ENCODE measurements around the gene CPNE8. TPM values are rescaled to one million over a fixed set of nuclear protein-coding genes. Genes with fewer than 3 reads are reported as not detected.

Gene CPNE8
- total and polyA plus RNA-seq, 5 donors from 2014 or later = 0.73 to 10.3 (median 1.5) TPM

GRCh38 chr12:38817942-38818341 lies 87.4 kb downstream of the CPNE8 start:
- Mint-ChIP-seq H3K9me3 (peaks cover 0 to 6% (median 2%) of the 10 kb centered on the region in 7 donors), H3K36me3 (peaks cover under 1% of the 10 kb centered on the region), H3K4me3 (no peak overlapping the region), H3K4me1 (peaks cover 0 to under 1% (median 0%) of the 10 kb centered on the region in 4 donors), H3K27ac (no peak overlapping the region), H3K27me3 (no peaks in the 10 kb centered on the region)
- ATAC-seq (ENCODE audit: low read depth in 2 of 2) (no peak), DNase-seq (no peak)
- no peaks in the 10 kb centered on the region for H3K36me3 ChIP-seq (ENCODE audit: control insufficient read depth, insufficient read depth, low read length)
- no peaks in the 10 kb centered on the region for H3K4me1 ChIP-seq (ENCODE audit: control insufficient read depth, insufficient read depth, low read length, poor library complexity, severe bottlenecking)
- no peak overlapping the region for H3K4me3 ChIP-seq (ENCODE audit: low read depth, low read length)
- H3K9me3 ChIP-seq (ENCODE audit: control insufficient read depth in 2 of 2, low read length in 2 of 2) = no peaks in the 10 kb centered on the region
- H3K27ac ChIP-seq (ENCODE audit: insufficient read depth, low read length, poor library complexity, severe bottlenecking) = no peak overlapping the region
- H3K27me3 ChIP-seq (ENCODE audit: control insufficient read depth, insufficient read depth, low read length) = no peaks in the 10 kb centered on the region

GRCh38 chr12:38813923-38814322 lies 91.5 kb downstream of the CPNE8 start:
- H3K4me3 ChIP-seq (ENCODE audit: low read depth, low read length) = no peak overlapping the region
- H3K4me3 Mint-ChIP-seq = no peak overlapping the region
- H3K27ac ChIP-seq (ENCODE audit: insufficient read depth, low read length, poor library complexity, severe bottlenecking) = no peak overlapping the region
- no peak for ATAC-seq (ENCODE audit: low read depth in 2 of 2)
- H3K27me3 ChIP-seq (ENCODE audit: control insufficient read depth, insufficient read depth, low read length) = no peaks in the 10 kb centered on the region
- H3K27ac Mint-ChIP-seq = no peak overlapping the region
- H3K4me1 Mint-ChIP-seq = no peaks in the 10 kb centered on the region
- no peaks in the 10 kb centered on the region for H3K36me3 ChIP-seq (ENCODE audit: control insufficient read depth, insufficient read depth, low read length)
- H3K4me1 ChIP-seq (ENCODE audit: control insufficient read depth, insufficient read depth, low read length, poor library complexity, severe bottlenecking) = no peaks in the 10 kb centered on the region
- peaks cover 6% of the 10 kb centered on the region for H3K36me3 Mint-ChIP-seq
- DNase-seq = no peak
- H3K27me3 Mint-ChIP-seq = no peaks in the 10 kb centered on the region
- H3K9me3 Mint-ChIP-seq = peaks cover 0 to 13% (median 9%) of the 10 kb centered on the region in 7 donors
- no peaks in the 10 kb centered on the region for H3K9me3 ChIP-seq (ENCODE audit: control insufficient read depth in 2 of 2, low read length in 2 of 2)

- peaks cover 6% of the 10 kb centered on the region for H3K36me3 Mint-ChIP-seq
Measured at GRCh38 chr12:38811814-38812356, 93.5 kb downstream of the CPNE8 start.

GRCh38 chr12:38809832-38810231 lies 95.6 kb downstream of the CPNE8 start:
- no peaks in the 10 kb centered on the region for H3K4me1 ChIP-seq (ENCODE audit: control insufficient read depth, insufficient read depth, low read length, poor library complexity, severe bottlenecking)
- H3K9me3 ChIP-seq (ENCODE audit: control insufficient read depth in 2 of 2, low read length in 2 of 2) = no peaks in the 10 kb centered on the region
- no peaks in the 10 kb centered on the region for H3K27me3 Mint-ChIP-seq
- H3K9me3 Mint-ChIP-seq = peaks cover 0 to 13% (median 9%) of the 10 kb centered on the region in 7 donors
- DNase-seq (no peak), ATAC-seq (ENCODE audit: low read depth in 2 of 2) (no peak)
- no peaks in the 10 kb centered on the region for H3K36me3 ChIP-seq (ENCODE audit: control insufficient read depth, insufficient read depth, low read length)
- H3K4me1 Mint-ChIP-seq = no peaks in the 10 kb centered on the region
- no peak overlapping the region for H3K4me3 Mint-ChIP-seq
- no peak overlapping the region for H3K4me3 ChIP-seq (ENCODE audit: low read depth, low read length)
- H3K27ac Mint-ChIP-seq = no peak overlapping the region
- no peak overlapping the region for H3K27ac ChIP-seq (ENCODE audit: insufficient read depth, low read length, poor library complexity, severe bottlenecking)
- no peaks in the 10 kb centered on the region for H3K27me3 ChIP-seq (ENCODE audit: control insufficient read depth, insufficient read depth, low read length)
- H3K36me3 Mint-ChIP-seq = peaks cover 6% of the 10 kb centered on the region

More at GRCh38 chr12:38811814-38812356, 93.5 kb downstream of the CPNE8 start:
- peaks cover 0 to 13% (median 9%) of the 10 kb centered on the region in 7 donors for H3K9me3 Mint-ChIP-seq
- H3K4me3 ChIP-seq (ENCODE audit: low read depth, low read length) = no peak overlapping the region
- H3K4me3 Mint-ChIP-seq = no peak overlapping the region
- H3K27ac ChIP-seq (ENCODE audit: insufficient read depth, low read length, poor library complexity, severe bottlenecking) = no peak overlapping the region
- ATAC-seq (ENCODE audit: low read depth in 2 of 2) (no peak), DNase-seq (no peak)
- no peaks in the 10 kb centered on the region for H3K9me3 ChIP-seq (ENCODE audit: control insufficient read depth in 2 of 2, low read length in 2 of 2)
- no peaks in the 10 kb centered on the region for H3K27me3 Mint-ChIP-seq
- H3K27me3 ChIP-seq (ENCODE audit: control insufficient read depth, insufficient read depth, low read length) = no peaks in the 10 kb centered on the region
- H3K4me1 ChIP-seq (ENCODE audit: control insufficient read depth, insufficient read depth, low read length, poor library complexity, severe bottlenecking) = no peaks in the 10 kb centered on the region
- no peak overlapping the region for H3K27ac Mint-ChIP-seq
- no peaks in the 10 kb centered on the region for H3K4me1 Mint-ChIP-seq
- no peaks in the 10 kb centered on the region for H3K36me3 ChIP-seq (ENCODE audit: control insufficient read depth, insufficient read depth, low read length)

- no peak overlapping the region for H3K27ac ChIP-seq (ENCODE audit: insufficient read depth, low read length, poor library complexity, severe bottlenecking)
- Mint-ChIP-seq H3K9me3 (peaks cover 6 to 63% (median 20%) of the 10 kb centered on the region in 7 donors), H3K4me3 (no peak overlapping the region), H3K27ac (no peak overlapping the region), H3K4me1 (peaks cover 0 to 4% (median 0%) of the 10 kb centered on the region in 4 donors), H3K36me3 (peaks cover 6% of the 10 kb centered on the region), H3K27me3 (no peaks in the 10 kb centered on the region)
- H3K36me3 ChIP-seq (ENCODE audit: control insufficient read depth, insufficient read depth, low read length) = no peaks in the 10 kb centered on the region
- H3K4me1 ChIP-seq (ENCODE audit: control insufficient read depth, insufficient read depth, low read length, poor library complexity, severe bottlenecking) = no peaks in the 10 kb centered on the region
- no peak for ATAC-seq (ENCODE audit: low read depth in 2 of 2)
- H3K9me3 ChIP-seq (ENCODE audit: control insufficient read depth in 2 of 2, low read length in 2 of 2) = peaks cover 11 to 23% of the 10 kb centered on the region in 2 experiments
- no peaks in the 10 kb centered on the region for H3K27me3 ChIP-seq (ENCODE audit: control insufficient read depth, insufficient read depth, low read length)
- no peak for DNase-seq
- no peak overlapping the region for H3K4me3 ChIP-seq (ENCODE audit: low read depth, low read length)
Measured at GRCh38 chr12:38788106-38788505, 117.3 kb downstream of the CPNE8 start.

GRCh38 chr12:38785381-38785780 lies 120.0 kb downstream of the CPNE8 start:
- H3K4me3 Mint-ChIP-seq = no peak overlapping the region
- H3K27ac Mint-ChIP-seq = no peak overlapping the region
- Histone ChIP-seq H3K4me3 (ENCODE audit: low read depth, low read length) (no peak overlapping the region), H3K4me1 (ENCODE audit: control insufficient read depth, insufficient read depth, low read length, poor library complexity, severe bottlenecking) (no peaks in the 10 kb centered on the region), H3K36me3 (ENCODE audit: control insufficient read depth, insufficient read depth, low read length) (no peaks in the 10 kb centered on the region), H3K27me3 (ENCODE audit: control insufficient read depth, insufficient read depth, low read length) (no peaks in the 10 kb centered on the region), H3K9me3 (ENCODE audit: control insufficient read depth in 2 of 2, low read length in 2 of 2) (peaks cover 11 to 23% of the 10 kb centered on the region in 2 experiments), H3K27ac (ENCODE audit: insufficient read depth, low read length, poor library complexity, severe bottlenecking) (no peak overlapping the region)
- peaks cover 0 to 4% (median 0%) of the 10 kb centered on the region in 4 donors for H3K4me1 Mint-ChIP-seq
- no peak for DNase-seq
- no peak for ATAC-seq (ENCODE audit: low read depth in 2 of 2)
- H3K9me3 Mint-ChIP-seq = peaks cover 7 to 53% (median 13%) of the 10 kb centered on the region in 7 donors
- no peaks in the 10 kb centered on the region for H3K27me3 Mint-ChIP-seq
- no peaks in the 10 kb centered on the region for H3K36me3 Mint-ChIP-seq

- no peak overlapping the region for H3K27ac ChIP-seq (ENCODE audit: insufficient read depth, low read length, poor library complexity, severe bottlenecking)
- H3K36me3 ChIP-seq (ENCODE audit: control insufficient read depth, insufficient read depth, low read length) = no peaks in the 10 kb centered on the region
- no peaks in the 10 kb centered on the region for H3K27me3 ChIP-seq (ENCODE audit: control insufficient read depth, insufficient read depth, low read length)
- peaks cover 8 to 13% of the 10 kb centered on the region in 2 experiments for H3K9me3 ChIP-seq (ENCODE audit: control insufficient read depth in 2 of 2, low read length in 2 of 2)
- Mint-ChIP-seq H3K4me1 (peaks cover 0 to 4% (median 0%) of the 10 kb centered on the region in 4 donors), H3K27me3 (no peaks in the 10 kb centered on the region), H3K9me3 (peaks cover 3 to 44% (median 12%) of the 10 kb centered on the region in 7 donors), H3K36me3 (no peaks in the 10 kb centered on the region), H3K27ac (no peak overlapping the region), H3K4me3 (no peak overlapping the region)
- H3K4me3 ChIP-seq (ENCODE audit: low read depth, low read length) = no peak overlapping the region
- no peak for DNase-seq
- no peaks in the 10 kb centered on the region for H3K4me1 ChIP-seq (ENCODE audit: control insufficient read depth, insufficient read depth, low read length, poor library complexity, severe bottlenecking)
- ATAC-seq (ENCODE audit: low read depth in 2 of 2) = no peak
Measured at GRCh38 chr12:38783304-38783703, 122.1 kb downstream of the CPNE8 start.

GRCh38 chr12:38782359-38782758 lies 123.0 kb downstream of the CPNE8 start:
- H3K9me3 Mint-ChIP-seq = peaks cover 3 to 35% (median 8%) of the 10 kb centered on the region in 7 donors

More at GRCh38 chr12:38782359-38782758, 123.0 kb downstream of the CPNE8 start:
- H3K27me3 ChIP-seq (ENCODE audit: control insufficient read depth, insufficient read depth, low read length) = no peaks in the 10 kb centered on the region
- Mint-ChIP-seq H3K27ac (no peak overlapping the region), H3K4me1 (peaks cover 0 to 4% (median 0%) of the 10 kb centered on the region in 4 donors), H3K4me3 (no peak overlapping the region), H3K36me3 (no peaks in the 10 kb centered on the region), H3K27me3 (no peaks in the 10 kb centered on the region)
- H3K27ac ChIP-seq (ENCODE audit: insufficient read depth, low read length, poor library complexity, severe bottlenecking) = no peak overlapping the region
- no peaks in the 10 kb centered on the region for H3K36me3 ChIP-seq (ENCODE audit: control insufficient read depth, insufficient read depth, low read length)
- no peaks in the 10 kb centered on the region for H3K4me1 ChIP-seq (ENCODE audit: control insufficient read depth, insufficient read depth, low read length, poor library complexity, severe bottlenecking)
- DNase-seq (no peak), ATAC-seq (ENCODE audit: low read depth in 2 of 2) (no peak)
- H3K4me3 ChIP-seq (ENCODE audit: low read depth, low read length) = no peak overlapping the region
- H3K9me3 ChIP-seq (ENCODE audit: control insufficient read depth in 2 of 2, low read length in 2 of 2) = peaks cover 0 to 5% of the 10 kb centered on the region in 2 experiments
